A673 (cell line): ENCODE results near the gene RCBTB2.

Experiments
- EZH2 ChIP-seq: fragments of 200-600 bp; sonication (generic); IDR thresholded peaks from 2 replicates; pipeline ENCODE4 v1.6.1; 2017; ENCODE audit warnings: borderline replicate concordance, low read depth, mild to moderate bottlenecking, mixed read lengths, antibody characterized with exemption, low read length; ENCODE audit not compliant: poor library complexity, severe bottlenecking
- TF ChIP-seq, protein P1 (sequence below): fragments of 300-800, 200-600 bp; sonication (generic); conservative IDR thresholded peaks from 2 replicates; pipeline ENCODE4 v1.5.1; 2017; ENCODE audit warnings: low read depth, mild to moderate bottlenecking, antibody characterized with exemption, low read length, moderate library complexity, mixed read lengths

DNA sequence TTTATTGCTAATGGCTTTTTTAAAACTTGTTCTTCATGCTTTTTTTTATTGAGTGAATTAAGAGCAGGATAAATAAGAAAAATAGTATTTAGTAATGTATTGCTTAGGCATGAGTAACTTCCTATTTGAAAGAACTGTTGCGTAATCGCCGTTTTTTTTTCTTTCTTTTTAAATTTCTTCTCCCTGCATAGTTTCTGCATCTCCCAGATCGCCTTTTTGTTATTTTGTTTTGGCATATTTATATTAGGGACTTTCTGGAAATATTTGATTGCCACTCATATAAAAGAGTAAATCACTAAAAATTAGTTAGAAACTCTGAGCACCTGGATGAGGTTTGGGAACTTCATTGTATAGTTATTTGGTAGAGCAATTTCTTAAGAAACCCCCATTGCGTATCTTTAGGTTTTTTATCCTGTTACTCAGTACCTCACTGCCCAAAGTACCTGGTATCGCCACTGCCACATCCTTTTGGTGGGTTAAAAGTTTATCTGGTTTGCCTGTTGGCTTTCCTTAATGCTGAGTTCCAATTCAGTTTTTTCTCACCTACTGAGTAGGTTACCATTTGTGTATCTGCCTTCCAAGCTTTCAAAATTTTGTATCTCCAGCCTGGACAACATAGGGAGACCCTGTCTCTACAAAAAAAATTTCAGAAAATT, 83.8 kb downstream of the RCBTB2 start:
- no peak for TF ChIP-seq EZH2
- TF ChIP-seq, protein P1, sequence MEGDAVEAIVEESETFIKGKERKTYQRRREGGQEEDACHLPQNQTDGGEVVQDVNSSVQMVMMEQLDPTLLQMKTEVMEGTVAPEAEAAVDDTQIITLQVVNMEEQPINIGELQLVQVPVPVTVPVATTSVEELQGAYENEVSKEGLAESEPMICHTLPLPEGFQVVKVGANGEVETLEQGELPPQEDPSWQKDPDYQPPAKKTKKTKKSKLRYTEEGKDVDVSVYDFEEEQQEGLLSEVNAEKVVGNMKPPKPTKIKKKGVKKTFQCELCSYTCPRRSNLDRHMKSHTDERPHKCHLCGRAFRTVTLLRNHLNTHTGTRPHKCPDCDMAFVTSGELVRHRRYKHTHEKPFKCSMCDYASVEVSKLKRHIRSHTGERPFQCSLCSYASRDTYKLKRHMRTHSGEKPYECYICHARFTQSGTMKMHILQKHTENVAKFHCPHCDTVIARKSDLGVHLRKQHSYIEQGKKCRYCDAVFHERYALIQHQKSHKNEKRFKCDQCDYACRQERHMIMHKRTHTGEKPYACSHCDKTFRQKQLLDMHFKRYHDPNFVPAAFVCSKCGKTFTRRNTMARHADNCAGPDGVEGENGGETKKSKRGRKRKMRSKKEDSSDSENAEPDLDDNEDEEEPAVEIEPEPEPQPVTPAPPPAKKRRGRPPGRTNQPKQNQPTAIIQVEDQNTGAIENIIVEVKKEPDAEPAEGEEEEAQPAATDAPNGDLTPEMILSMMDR, result no peak
